GM21423 (cell line): Measurements from ENCODE around the gene MPND.
"Not testable (repeated sequence)": the region's sequence is repeated elsewhere in the genome, so short reads cannot be mapped to it uniquely, and the experiment has no call there.

ENCODE experiments used
- ATAC-seq: cut with Tn5 transposase; IDR thresholded peaks from one replicate; pipeline ENCODE4 v1.9.1; 2021; ENCODE audit warnings: mild to moderate bottlenecking, moderate library complexity; ENCODE audit not compliant: unreplicated experiment

Gene MPND

GRCh38 chr19:4319067-4319718 is 24.2 kb upstream of the MPND start:
- ATAC-seq = no peak

GRCh38 chr19:4320419-4320818 is 22.9 kb upstream of the MPND start:
- no peak for ATAC-seq

- ATAC-seq = no peak
Measured at GRCh38 chr19:4322942-4323665, 20.3 kb upstream of the MPND start.

GRCh38 chr19:4323692-4324091 is 19.7 kb upstream of the MPND start:
- ATAC-seq = no peak

- ATAC-seq = no peak
Measured at GRCh38 chr19:4324228-4324627, 19.1 kb upstream of the MPND start.

GRCh38 chr19:4326215-4326836 is 17.0 kb upstream of the MPND start:
- ATAC-seq = no peak

- no peak for ATAC-seq
Measured at GRCh38 chr19:4326837-4327251, 16.5 kb upstream of the MPND start.

GRCh38 chr19:4327252-4327876 is 16.0 kb upstream of the MPND start:
- no peak for ATAC-seq

GRCh38 chr19:4327877-4328242 is 15.5 kb upstream of the MPND start:
- no peak for ATAC-seq

GRCh38 chr19:4328243-4328990 is 14.9 kb upstream of the MPND start:
- ATAC-seq = peak; percentile 79

GRCh38 chr19:4328991-4329681 is 14.2 kb upstream of the MPND start:
- not testable (repeated sequence) for ATAC-seq

GRCh38 chr19:4329858-4330257 is 13.5 kb upstream of the MPND start:
- ATAC-seq = no peak

- no peak for ATAC-seq
Measured at GRCh38 chr19:4334929-4335570, 8.3 kb upstream of the MPND start.

GRCh38 chr19:4337906-4338440 is 5.4 kb upstream of the MPND start:
- no peak for ATAC-seq

GRCh38 chr19:4338441-4339355 is 4.7 kb upstream of the MPND start, which contains the start of gene STAP2:
STAP2 (minus strand) TSS chr19:4338827; CDS start chr19:4338753, 74 bp downstream.
- no peak for ATAC-seq

GRCh38 chr19:4342314-4342614 is 1.1 kb upstream of the MPND start:
- ATAC-seq = no peak

GRCh38 chr19:4342615-4343369 is 570 bp upstream of the MPND start:
- ATAC-seq = peak; percentile 85
